ENCODE measurements around the gene RXFP1. TPM values are rescaled to one million over a fixed set of nuclear protein-coding genes. Genes with fewer than 3 reads are reported as not detected.

Gene RXFP1
- total RNA-seq, 1 donor from 2014 or later, result not detected

Other genes with a start within 250 kb of the RXFP1 start
- 4.2 TPM for gene C4orf46, start 150.0 kb downstream of the RXFP1 start, total RNA-seq
- 389 TPM for gene ETFDH, start 150.4 kb downstream of the RXFP1 start, total RNA-seq
- 36.3 TPM for gene PPID, start 201.5 kb downstream of the RXFP1 start, total RNA-seq
- 46.2 TPM for gene FNIP2, start 247.1 kb downstream of the RXFP1 start, total RNA-seq

Data from Right ventricle myocardium superior (tissue), 1 donor.